Testis (tissue), 3 donors: ENCODE measurements around the gene SF3B1. TPM values are rescaled to one million over a fixed set of nuclear protein-coding genes. Genes with fewer than 3 reads are reported as not detected.

Source experiments
- DNase-seq: peaks from one replicate; pipeline ENCODE4 v3.0.0-alpha.2; 2019
- H3K27ac ChIP-seq, 2 donors: fragments of 200-600 bp; sonication (generic); one replicate each; pipeline ENCODE4 v1.5.1; 2019
- H3K27me3 ChIP-seq: fragments of 200-600 bp; sonication (generic); one replicate; pipeline ENCODE4 v1.5.1; 2019
- H3K36me3 ChIP-seq: fragments of 200-600 bp; sonication (generic); one replicate; pipeline ENCODE4 v1.5.1; 2017; ENCODE audit warnings: low read depth; ENCODE audit errors: missing control alignments
- H3K4me1 ChIP-seq: fragments of 200-600 bp; sonication (generic); one replicate; pipeline ENCODE4 v1.5.1; 2019
- H3K4me3 ChIP-seq, 2 donors: fragments of 200-600 bp; sonication (generic); one replicate each; pipeline ENCODE4 v1.5.1; 2017 to 2019
- H3K9me3 ChIP-seq: fragments of 200-600 bp; sonication (generic); one replicate; pipeline ENCODE4 v1.5.1; 2017
- POLR2A ChIP-seq: fragments of 450-650 bp; IDR thresholded peaks from one replicate; pipeline ENCODE4 v1.6.1; 2017; ENCODE audit warnings: antibody characterized with exemption, mild to moderate bottlenecking, moderate library complexity
- WGBS, 2 donors: methylation state at CpG; one replicate each; pipeline ENCODE4 v1.1.5; 2018; 5-methylcytosine and 5-hydroxymethylcytosine counted together
- intact Hi-C: fragments of 100-400 bp; cut with DNase I; formaldehyde crosslinking; loops from one replicate; pipeline ENCODE4 v1.15.1; 2023; ENCODE audit warnings: low total_unique reads
- polyA plus RNA-seq: library from polyadenylated mRNA; stranded (reverse); fragments of 350-450 nt; fragmentation: Illumina TruSeq; extraction: RNeasy Lipid Tissue Mini Kit (QIAGEN cat#74804); gene quantifications from one replicate; pipeline ENCODE4 v1.2.3, GENCODE V29; 2014; ENCODE audit warnings: low read depth, low replicate concordance; ENCODE audit not compliant: insufficient read depth
- total RNA-seq, 2 donors: library from RNA; depleted of rRNA; stranded (reverse); fragments of >200 nt; gene quantifications; one replicate each; pipeline ENCODE4 v1.2.3, GENCODE V29; 2016
- TF ChIP-seq, protein P1 (sequence below), 3 experiments: fragments of 450-650 bp in 2 of 3; fragments of 200-600 bp in 1 of 3; sonication (generic) in 1 of 3; IDR thresholded peaks; one replicate each; pipeline ENCODE4 v1.5.1; 2016 to 2019; ENCODE audit warnings: antibody characterized with exemption in 3 of 3, mild to moderate bottlenecking in 2 of 3, moderate library complexity in 1 of 3

Gene SF3B1
- total and polyA plus RNA-seq, 3 donors from 2014 or later: 178 to 293 (median 288) TPM

DNA sequence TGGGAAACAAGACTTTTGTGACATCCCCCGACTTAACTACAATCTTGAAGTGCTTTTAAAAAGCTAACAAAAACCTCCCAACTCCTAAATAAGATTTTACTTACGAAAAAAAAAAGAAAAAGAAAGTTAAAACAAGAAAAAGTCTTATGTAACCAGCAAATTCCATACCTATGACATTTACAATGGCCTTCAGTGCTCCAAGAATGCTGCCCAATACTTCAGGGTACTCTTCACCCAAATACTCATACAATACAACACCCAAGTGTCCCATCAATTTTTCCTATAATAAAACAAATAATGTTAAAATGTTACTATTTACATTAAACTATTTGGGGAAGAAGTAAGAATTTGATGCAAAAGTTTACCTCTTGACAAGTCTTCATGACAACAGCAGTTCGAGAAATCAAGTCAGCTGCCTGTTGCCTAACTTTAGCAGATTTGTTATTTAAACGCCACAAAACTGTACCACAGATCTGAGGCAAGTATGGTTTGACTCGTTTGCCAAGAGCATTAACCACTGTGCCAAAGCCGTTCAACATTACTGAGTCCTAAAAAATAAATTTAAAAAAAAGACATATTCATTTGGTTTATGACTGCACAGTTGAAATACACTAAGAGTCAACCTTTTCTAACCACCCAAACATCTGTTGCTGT is 34.8 kb downstream of the SF3B1 start:
- no peak overlapping the region for H3K4me3 ChIP-seq
- H3K36me3 ChIP-seq: no peaks in the 10 kb centered on the region
- no peaks in the 10 kb centered on the region for H3K27me3 ChIP-seq
- H3K27ac ChIP-seq: no peak overlapping the region
- TF ChIP-seq, protein P1, sequence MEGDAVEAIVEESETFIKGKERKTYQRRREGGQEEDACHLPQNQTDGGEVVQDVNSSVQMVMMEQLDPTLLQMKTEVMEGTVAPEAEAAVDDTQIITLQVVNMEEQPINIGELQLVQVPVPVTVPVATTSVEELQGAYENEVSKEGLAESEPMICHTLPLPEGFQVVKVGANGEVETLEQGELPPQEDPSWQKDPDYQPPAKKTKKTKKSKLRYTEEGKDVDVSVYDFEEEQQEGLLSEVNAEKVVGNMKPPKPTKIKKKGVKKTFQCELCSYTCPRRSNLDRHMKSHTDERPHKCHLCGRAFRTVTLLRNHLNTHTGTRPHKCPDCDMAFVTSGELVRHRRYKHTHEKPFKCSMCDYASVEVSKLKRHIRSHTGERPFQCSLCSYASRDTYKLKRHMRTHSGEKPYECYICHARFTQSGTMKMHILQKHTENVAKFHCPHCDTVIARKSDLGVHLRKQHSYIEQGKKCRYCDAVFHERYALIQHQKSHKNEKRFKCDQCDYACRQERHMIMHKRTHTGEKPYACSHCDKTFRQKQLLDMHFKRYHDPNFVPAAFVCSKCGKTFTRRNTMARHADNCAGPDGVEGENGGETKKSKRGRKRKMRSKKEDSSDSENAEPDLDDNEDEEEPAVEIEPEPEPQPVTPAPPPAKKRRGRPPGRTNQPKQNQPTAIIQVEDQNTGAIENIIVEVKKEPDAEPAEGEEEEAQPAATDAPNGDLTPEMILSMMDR (IDR thresholded peaks at IDR 0.05): no peak
- TF ChIP-seq POLR2A: no peak
- 83 to 86% methylated on average over 6 of the region's 6 CpGs for WGBS, 2 donors
- H3K4me1 ChIP-seq: no peaks in the 10 kb centered on the region
- intact Hi-C loops: no loop called here
- DNase-seq: no peak
- no peaks in the 10 kb centered on the region for H3K9me3 ChIP-seq

- no peaks in the 10 kb centered on the region for H3K27me3 ChIP-seq
- H3K4me3 ChIP-seq: no peak overlapping the region
- no peak for DNase-seq
- TF ChIP-seq, protein P1 (IDR thresholded peaks at IDR 0.05): no peak
- no peak for TF ChIP-seq POLR2A
- H3K36me3 ChIP-seq: no peaks in the 10 kb centered on the region
- intact Hi-C loops: no loop called here
- H3K9me3 ChIP-seq: no peaks in the 10 kb centered on the region
- WGBS, 2 donors: 68 to 69% methylated on average over 2 of the region's 2 CpGs
- H3K4me1 ChIP-seq: no peaks in the 10 kb centered on the region
- H3K27ac ChIP-seq: no peak overlapping the region
Observed at GRCh38 chr2:197398913-197399312, 35.9 kb downstream of the SF3B1 start.

GRCh38 chr2:197391220-197391717 is 43.6 kb downstream of the SF3B1 start:
- intact Hi-C loops: no loop called here
- Histone ChIP-seq H3K27ac (no peak overlapping the region), H3K9me3 (no peaks in the 10 kb centered on the region), H3K4me3 (no peak overlapping the region), H3K36me3 (no peaks in the 10 kb centered on the region), H3K27me3 (no peaks in the 10 kb centered on the region), H3K4me1 (no peaks in the 10 kb centered on the region)
- no peak for TF ChIP-seq POLR2A
- TF ChIP-seq, protein P1 (IDR thresholded peaks at IDR 0.05): no peak
- no peak for DNase-seq
- WGBS, 2 donors: 88 to 97% methylated on average over 1 of the region's 1 CpG

DNA sequence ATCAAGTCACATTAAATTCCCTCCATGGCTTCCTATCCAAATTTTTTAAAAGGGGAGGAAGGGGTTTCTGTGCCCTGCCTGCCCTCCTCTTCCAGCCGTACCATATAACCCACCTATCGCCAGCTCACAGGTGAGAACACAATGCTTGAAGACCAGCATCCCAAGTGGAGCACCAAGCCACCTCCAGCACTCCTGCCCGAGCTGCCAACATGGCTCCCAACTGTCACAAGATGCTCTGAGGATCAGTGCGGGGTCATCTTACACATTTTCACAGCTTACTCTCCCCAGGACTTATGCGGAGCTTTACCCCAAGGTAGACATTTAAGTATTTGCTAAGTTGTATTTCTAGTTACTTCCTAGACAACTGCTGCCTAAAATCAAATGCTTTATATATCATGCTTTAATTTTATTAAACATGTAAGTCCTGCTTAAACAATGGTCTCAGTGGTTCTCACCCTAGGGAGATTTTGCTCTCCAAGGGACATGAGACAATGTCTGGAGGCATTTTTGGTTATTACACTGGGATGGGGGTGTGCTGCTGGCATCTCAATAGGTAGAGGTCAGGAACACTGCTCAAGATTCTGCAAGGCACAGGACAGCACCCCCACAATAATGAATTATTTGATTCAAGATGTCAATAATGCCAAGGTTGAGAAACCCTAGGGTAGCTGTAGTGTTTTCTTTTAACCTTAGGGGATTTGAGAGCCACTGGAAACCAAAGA is 45.8 kb downstream of the SF3B1 start:
- intact Hi-C loops: no loop called here
- Histone ChIP-seq H3K27ac (no peak overlapping the region), H3K4me3 (no peak overlapping the region), H3K36me3 (no peaks in the 10 kb centered on the region), H3K4me1 (no peaks in the 10 kb centered on the region), H3K27me3 (no peaks in the 10 kb centered on the region), H3K9me3 (no peaks in the 10 kb centered on the region)
- WGBS, 2 donors: 79 to 90% methylated on average over 5 of the region's 5 CpGs
- no peak for DNase-seq
- no peak for TF ChIP-seq POLR2A
- TF ChIP-seq, protein P1 (IDR thresholded peaks at IDR 0.05): no peak
